ENCODE data around the gene NEK1. TPM values are rescaled to one million over a fixed set of nuclear protein-coding genes. Genes with fewer than 3 reads are reported as not detected.
A peak's percentile ranks its signal among the peaks of the same experiment; 100 is the strongest.

Gene NEK1
- total and polyA plus RNA-seq, 2 of the 13 experiments (the other 11 are each of a cell fraction or from before 2014, with no cell fraction given) = 2.9 to 5.4 TPM

DNA sequence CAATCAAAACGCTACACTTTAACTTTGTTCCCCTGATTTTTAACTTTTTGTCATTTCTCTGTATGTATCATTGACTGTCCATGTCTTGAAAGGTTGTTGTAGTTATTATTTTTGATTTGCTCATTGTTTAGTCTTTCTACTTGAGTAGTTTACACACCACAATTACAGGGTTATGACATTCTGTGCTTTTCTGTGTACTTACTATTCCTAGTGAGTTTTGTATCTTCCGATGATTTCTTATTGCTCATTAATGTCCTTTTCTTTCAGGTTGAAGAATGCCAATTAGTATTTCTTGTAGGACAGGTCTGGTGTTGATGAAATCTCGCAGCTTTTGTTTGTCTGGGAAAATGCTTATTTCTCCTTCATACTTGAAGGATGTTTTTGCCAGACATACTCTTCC, 252.4 kb downstream of the NEK1 start:
- 36% methylated on average over 3 of the region's 3 CpGs for WGBS (ENCODE audit: low lambda C conversion rate)
- in situ Hi-C loops (cut with HindIII; ENCODE audit: extremely low pct_ligation_motif_present, low pct_unique_long_range_greater_than_20kb) (no loop called here), intact Hi-C loops (cut with micrococcal nuclease; ENCODE audit: unreplicated experiment) (no loop called here)
- POLR2A ChIA-PET = no interaction called here
- CTCF ChIA-PET (ENCODE audit: low intra/inter-chr PET ratio, low total read pairs) = no interaction called here
- Histone ChIP-seq H3K9me3 (ENCODE audit: low read length) (no peaks in the 10 kb centered on the region), H3K4me1 (ENCODE audit: insufficient read depth, low read length) (no peaks in the 10 kb centered on the region), H3K4me2 (ENCODE audit: low read depth, low read length) (no peak overlapping the region), H3K36me3 (replicated peaks in 1 of 2; ENCODE audit: control insufficient read depth in 1 of 2, insufficient read depth in 2 of 2, low read length in 2 of 2) (no peaks in the 10 kb centered on the region), H4K20me1 (ENCODE audit: insufficient read depth, low read length) (no peaks in the 10 kb centered on the region), H3K9ac (ENCODE audit: insufficient read depth, low read depth, low read length) (no peak overlapping the region), H3K27me3 (ENCODE audit: control insufficient read depth in 1 of 2, insufficient read depth in 2 of 2, low read length in 2 of 2) (no peaks in the 10 kb centered on the region), H3K79me2 (ENCODE audit: insufficient read depth, low read length) (no peaks in the 10 kb centered on the region), H3K27ac (ENCODE audit: extremely low read length, insufficient read depth, low read length) (no peak overlapping the region), H3K4me3 (replicated peaks in 1 of 3; ENCODE audit: insufficient read depth in 1 of 3, low read depth in 2 of 3, low read length in 3 of 3) (no peak overlapping the region), H2AFZ (ENCODE audit: low read length) (no peak overlapping the region)
- ATAC-seq = no peak
- no peak for DNase-seq (ENCODE audit: low spot score)
- TF ChIP-seq, protein P1, sequence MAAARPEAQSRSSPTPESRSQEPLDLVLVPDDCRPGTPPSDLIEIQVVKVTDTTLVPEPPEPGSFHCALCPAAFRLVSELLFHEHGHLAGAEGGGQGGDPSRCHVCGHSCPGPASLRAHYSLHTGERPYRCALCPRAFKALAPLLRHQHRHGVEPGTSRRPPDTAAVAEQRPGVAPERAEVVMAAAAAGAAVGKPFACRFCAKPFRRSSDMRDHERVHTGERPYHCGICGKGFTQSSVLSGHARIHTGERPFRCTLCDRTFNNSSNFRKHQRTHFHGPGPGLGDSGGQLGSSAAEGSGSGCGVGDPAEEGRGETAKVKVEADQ (CRISPR knock-in tag; IDR thresholded peaks at IDR 0.05; ENCODE audit: borderline replicate concordance) = no peak
- TF ChIP-seq NFYB (CRISPR knock-in tag; IDR thresholded peaks at IDR 0.05) = no peak
- no peak for TF ChIP-seq ZNF660 (CRISPR knock-in tag; IDR thresholded peaks at IDR 0.05; ENCODE audit: borderline replicate concordance, low read depth)
- no peak for TF ChIP-seq ZNF44 (CRISPR knock-in tag; IDR thresholded peaks at IDR 0.05)
- TF ChIP-seq ZNF136 (CRISPR knock-in tag; IDR thresholded peaks at IDR 0.05; ENCODE audit: low read depth) = no peak
- TF ChIP-seq ZNF816 (CRISPR knock-in tag; IDR thresholded peaks at IDR 0.05; ENCODE audit: borderline replicate concordance) = no peak
- TF ChIP-seq ZNF205 (CRISPR knock-in tag; IDR thresholded peaks at IDR 0.05) = no peak
- TF ChIP-seq ZSCAN21 (CRISPR knock-in tag; IDR thresholded peaks at IDR 0.05; ENCODE audit: borderline replicate concordance) = no peak
- TF ChIP-seq ETV5 (CRISPR knock-in tag; IDR thresholded peaks at IDR 0.05; ENCODE audit: borderline replicate concordance) = no peak
- no peak for TF ChIP-seq ZNF550 (CRISPR knock-in tag; IDR thresholded peaks at IDR 0.05; ENCODE audit: borderline replicate concordance)
- no peak for TF ChIP-seq TAF1 (CRISPR knock-in tag; IDR thresholded peaks at IDR 0.05)
- TF ChIP-seq RBM22 (optimal IDR thresholded peaks at IDR 0.05; ENCODE audit: low read length) = no peak
- no peak for TF ChIP-seq SATB2 (CRISPR knock-in tag; IDR thresholded peaks at IDR 0.05)
- TF ChIP-seq TCF12 (IDR thresholded peaks at IDR 0.05) = no peak
- TF ChIP-seq TCF12 (CRISPR knock-in tag; IDR thresholded peaks at IDR 0.05) = no peak
- TF ChIP-seq AGO2 (optimal IDR thresholded peaks at IDR 0.05; ENCODE audit: low read depth, low read length) = no peak
- TF ChIP-seq ZNF83 (CRISPR knock-in tag; IDR thresholded peaks at IDR 0.05; ENCODE audit: borderline replicate concordance) = no peak
- TF ChIP-seq MEIS2 (CRISPR knock-in tag; IDR thresholded peaks at IDR 0.05) = no peak
- TF ChIP-seq ZBTB7B (CRISPR knock-in tag; IDR thresholded peaks at IDR 0.05) = no peak
- TF ChIP-seq TEAD3 (CRISPR knock-in tag; optimal IDR thresholded peaks at IDR 0.05; ENCODE audit: borderline replicate concordance) = no peak
- FAIRE-seq = peak; percentile 39
- BruUV-seq (replicated peaks) = no TSS peak

All from HepG2 (cell line).